Measurements from ENCODE around the gene PIP5KL1. TPM values are rescaled to one million over a fixed set of nuclear protein-coding genes. Genes with fewer than 3 reads are reported as not detected.

PIP5KL1 gene
- total and polyA plus RNA-seq, 2 experiments from 2014 or later = 0.89 to 3.4 TPM

DNA sequence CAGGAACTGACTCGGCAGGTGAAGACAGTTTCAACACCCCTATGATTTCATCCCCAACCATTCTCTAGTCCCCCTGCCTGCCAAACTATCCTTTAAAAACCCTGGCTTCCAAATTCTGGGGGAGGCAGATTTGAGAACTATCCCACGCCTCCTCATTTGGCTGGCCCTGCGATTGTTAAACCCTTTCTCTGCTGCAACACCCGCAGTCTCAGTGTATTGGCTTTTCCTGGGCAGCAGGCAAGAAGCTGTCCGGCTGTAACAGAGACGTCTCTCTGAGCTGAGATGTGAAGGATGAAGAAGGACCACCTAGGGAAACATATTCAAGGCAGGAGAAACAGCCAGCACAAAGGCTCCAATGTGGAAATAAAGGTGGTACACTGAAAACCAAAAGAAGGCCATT is 37.7 kb downstream of the PIP5KL1 start:
- TF ChIP-seq, protein P1, sequence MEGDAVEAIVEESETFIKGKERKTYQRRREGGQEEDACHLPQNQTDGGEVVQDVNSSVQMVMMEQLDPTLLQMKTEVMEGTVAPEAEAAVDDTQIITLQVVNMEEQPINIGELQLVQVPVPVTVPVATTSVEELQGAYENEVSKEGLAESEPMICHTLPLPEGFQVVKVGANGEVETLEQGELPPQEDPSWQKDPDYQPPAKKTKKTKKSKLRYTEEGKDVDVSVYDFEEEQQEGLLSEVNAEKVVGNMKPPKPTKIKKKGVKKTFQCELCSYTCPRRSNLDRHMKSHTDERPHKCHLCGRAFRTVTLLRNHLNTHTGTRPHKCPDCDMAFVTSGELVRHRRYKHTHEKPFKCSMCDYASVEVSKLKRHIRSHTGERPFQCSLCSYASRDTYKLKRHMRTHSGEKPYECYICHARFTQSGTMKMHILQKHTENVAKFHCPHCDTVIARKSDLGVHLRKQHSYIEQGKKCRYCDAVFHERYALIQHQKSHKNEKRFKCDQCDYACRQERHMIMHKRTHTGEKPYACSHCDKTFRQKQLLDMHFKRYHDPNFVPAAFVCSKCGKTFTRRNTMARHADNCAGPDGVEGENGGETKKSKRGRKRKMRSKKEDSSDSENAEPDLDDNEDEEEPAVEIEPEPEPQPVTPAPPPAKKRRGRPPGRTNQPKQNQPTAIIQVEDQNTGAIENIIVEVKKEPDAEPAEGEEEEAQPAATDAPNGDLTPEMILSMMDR (IDR thresholded peaks at IDR 0.05; ENCODE audit: low read depth, low read length) = no peak
- Histone ChIP-seq H3K27me3 (no peaks in the 10 kb centered on the region), H3K9me3 (ENCODE audit: low read depth) (no peaks in the 10 kb centered on the region), H3K4me3 (no peak overlapping the region), H3K4me1 (ENCODE audit: low read depth) (peaks cover 13% of the 10 kb centered on the region), H3K36me3 (peaks cover 35% of the 10 kb centered on the region), H3K27ac (no peak overlapping the region)
- no peak for DNase-seq (ENCODE audit: low read depth in 1 of 2, low spot score in 1 of 2)

DNA sequence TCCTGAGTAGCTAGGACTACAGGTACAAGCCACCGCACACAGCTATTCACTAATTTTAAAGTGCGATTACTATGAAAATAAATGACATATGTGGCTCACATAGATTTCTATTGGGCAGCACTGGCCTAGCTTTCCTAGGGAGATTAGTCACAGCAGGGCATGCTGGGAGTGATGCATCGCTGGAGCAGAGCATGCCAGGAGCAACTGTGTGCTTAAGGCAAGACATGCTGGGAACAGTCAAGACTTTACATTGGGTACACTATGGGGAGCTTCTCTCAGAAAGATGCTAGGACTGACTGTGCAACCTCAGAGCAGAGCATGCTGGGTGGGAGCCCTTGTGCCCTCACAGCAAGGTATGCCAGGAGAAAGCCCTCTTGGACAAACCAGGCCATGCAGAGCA is 40.5 kb downstream of the PIP5KL1 start:
- no peak for DNase-seq (ENCODE audit: low read depth in 1 of 2, low spot score in 1 of 2)
- Histone ChIP-seq H3K4me3 (no peak overlapping the region), H3K4me1 (ENCODE audit: low read depth) (peaks cover 4% of the 10 kb centered on the region), H3K9me3 (ENCODE audit: low read depth) (no peaks in the 10 kb centered on the region), H3K27ac (no peak overlapping the region), H3K36me3 (peaks cover 46% of the 10 kb centered on the region), H3K27me3 (no peaks in the 10 kb centered on the region)
- TF ChIP-seq, protein P1 (IDR thresholded peaks at IDR 0.05; ENCODE audit: low read depth, low read length) = no peak

DNA sequence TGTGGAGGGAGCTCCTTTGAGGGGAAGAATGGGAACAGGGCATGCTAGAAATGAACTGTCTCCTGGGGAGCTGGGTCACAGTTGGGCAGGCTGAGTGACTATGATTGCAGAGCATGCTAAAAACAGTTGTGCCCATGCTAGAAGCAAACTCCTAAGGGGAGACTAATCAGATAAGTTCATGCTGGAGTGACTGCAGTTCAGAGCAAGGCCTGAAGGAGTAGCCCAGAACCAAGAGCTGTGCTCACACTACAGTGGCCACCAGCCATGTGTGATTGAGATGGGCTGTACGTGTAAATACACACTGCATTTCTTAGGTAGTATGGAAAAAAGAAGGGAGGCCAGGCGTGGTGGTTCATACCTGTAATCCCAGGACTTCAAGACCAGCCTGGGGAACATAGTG is 42.8 kb downstream of the PIP5KL1 start:
- Histone ChIP-seq H3K4me1 (ENCODE audit: low read depth) (peaks cover 4% of the 10 kb centered on the region), H3K27ac (peak overlapping the region; percentile 25), H3K27me3 (no peaks in the 10 kb centered on the region), H3K36me3 (peaks cover 23% of the 10 kb centered on the region), H3K9me3 (ENCODE audit: low read depth) (no peaks in the 10 kb centered on the region), H3K4me3 (no peak overlapping the region)
- DNase-seq (ENCODE audit: low read depth in 1 of 2, low spot score in 1 of 2) = peak in 1 of 2 donors; percentile 32
- TF ChIP-seq, protein P1 (IDR thresholded peaks at IDR 0.05; ENCODE audit: low read depth, low read length) = no peak

DNA sequence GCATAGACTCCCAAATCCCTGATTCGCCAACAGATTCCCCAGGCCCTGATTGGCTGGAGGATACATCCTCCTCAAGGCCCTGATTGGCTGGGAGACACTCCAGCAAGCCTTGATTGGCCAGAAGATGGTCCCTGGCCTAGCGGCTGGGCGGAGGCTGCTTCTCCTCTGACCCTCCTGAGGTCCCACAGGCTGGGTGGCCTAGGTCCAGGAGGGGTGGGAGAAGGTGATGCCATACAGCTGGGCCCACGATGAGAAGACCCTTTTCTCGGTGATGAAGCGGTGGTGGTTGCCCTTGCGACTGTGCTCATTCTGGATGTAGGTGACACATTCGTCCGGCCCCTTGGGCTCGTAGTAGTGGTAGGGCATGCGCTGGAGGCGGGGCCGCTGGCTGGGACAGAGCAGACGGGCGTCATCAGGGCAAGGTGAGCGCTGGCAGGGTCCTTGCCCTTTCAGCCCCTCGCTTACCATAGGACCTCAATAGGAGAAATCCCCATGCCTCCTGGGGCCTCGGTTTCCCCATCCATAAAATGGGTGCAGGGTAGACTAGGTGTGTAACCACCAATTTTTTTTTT is 44.1 kb downstream of the PIP5KL1 start:
- no peak for DNase-seq (ENCODE audit: low read depth in 1 of 2, low spot score in 1 of 2)
- Histone ChIP-seq H3K36me3 (peaks cover 18% of the 10 kb centered on the region), H3K4me3 (no peak overlapping the region), H3K9me3 (ENCODE audit: low read depth) (no peaks in the 10 kb centered on the region), H3K27ac (no peak overlapping the region), H3K4me1 (ENCODE audit: low read depth) (peaks cover 4% of the 10 kb centered on the region), H3K27me3 (no peaks in the 10 kb centered on the region)
- TF ChIP-seq, protein P1 (IDR thresholded peaks at IDR 0.05; ENCODE audit: low read depth, low read length) = no peak

DNA sequence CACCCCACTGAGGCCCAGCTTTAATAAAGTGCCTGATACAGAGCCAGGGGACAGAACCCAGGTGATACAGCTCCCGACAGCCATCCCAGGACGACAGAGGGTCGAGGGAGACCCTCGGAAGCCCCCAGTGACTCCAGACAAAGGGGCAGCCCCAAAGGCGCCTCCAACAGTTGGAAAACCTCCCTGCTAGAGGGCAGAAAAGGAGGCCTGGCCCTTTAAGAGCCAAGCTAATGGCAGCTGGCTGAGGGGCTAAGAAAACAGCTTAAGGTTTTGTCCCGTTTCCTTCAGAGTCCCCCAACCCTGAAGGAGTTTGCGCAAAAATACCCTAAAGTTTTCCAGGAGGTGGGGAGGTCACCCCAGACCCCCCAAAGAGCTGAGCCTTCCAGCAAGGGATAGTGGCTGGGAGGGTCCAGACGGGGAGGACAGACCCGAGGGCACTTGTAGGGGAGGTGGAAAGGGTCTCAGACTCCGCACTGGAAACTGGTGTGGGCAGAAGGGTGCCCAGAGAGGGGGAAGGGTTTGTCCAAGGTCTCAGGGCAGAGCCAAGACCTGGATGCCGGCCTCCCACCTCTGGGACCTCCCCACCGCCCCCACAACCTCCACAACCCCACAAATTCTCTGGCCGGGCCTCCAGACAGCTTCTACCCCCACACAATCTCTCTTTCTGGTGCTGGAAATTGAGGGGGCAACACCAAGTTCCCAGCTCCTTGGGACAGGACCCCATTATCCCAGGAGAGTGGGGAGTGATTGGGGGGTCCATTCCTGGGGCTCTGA is 44.9 kb downstream of the PIP5KL1 start:
- peaks cover 18% of the 10 kb centered on the region for H3K36me3 ChIP-seq
- no peak overlapping the region for H3K4me3 ChIP-seq
- no peaks in the 10 kb centered on the region for H3K27me3 ChIP-seq
- no peak for DNase-seq (ENCODE audit: low read depth in 1 of 2, low spot score in 1 of 2)
- no peaks in the 10 kb centered on the region for H3K9me3 ChIP-seq (ENCODE audit: low read depth)
- TF ChIP-seq, protein P1 (IDR thresholded peaks at IDR 0.05; ENCODE audit: low read depth, low read length) = no peak
- peaks cover 4% of the 10 kb centered on the region for H3K4me1 ChIP-seq (ENCODE audit: low read depth)
- H3K27ac ChIP-seq = peak overlapping the region; percentile 74

Data from cardiac muscle cell (in vitro differentiated cells and primary cell).